Activated T-cell treated with anti-CD3 and anti-CD28 coated beads for 1 hour (primary cell): ENCODE data around the gene ALS2CL.

Experiments used
- DNase-seq: peaks from one replicate; pipeline ENCODE4 v3.0.0-alpha.2; 2020; ENCODE audit warnings: low read depth

ALS2CL gene

DNA sequence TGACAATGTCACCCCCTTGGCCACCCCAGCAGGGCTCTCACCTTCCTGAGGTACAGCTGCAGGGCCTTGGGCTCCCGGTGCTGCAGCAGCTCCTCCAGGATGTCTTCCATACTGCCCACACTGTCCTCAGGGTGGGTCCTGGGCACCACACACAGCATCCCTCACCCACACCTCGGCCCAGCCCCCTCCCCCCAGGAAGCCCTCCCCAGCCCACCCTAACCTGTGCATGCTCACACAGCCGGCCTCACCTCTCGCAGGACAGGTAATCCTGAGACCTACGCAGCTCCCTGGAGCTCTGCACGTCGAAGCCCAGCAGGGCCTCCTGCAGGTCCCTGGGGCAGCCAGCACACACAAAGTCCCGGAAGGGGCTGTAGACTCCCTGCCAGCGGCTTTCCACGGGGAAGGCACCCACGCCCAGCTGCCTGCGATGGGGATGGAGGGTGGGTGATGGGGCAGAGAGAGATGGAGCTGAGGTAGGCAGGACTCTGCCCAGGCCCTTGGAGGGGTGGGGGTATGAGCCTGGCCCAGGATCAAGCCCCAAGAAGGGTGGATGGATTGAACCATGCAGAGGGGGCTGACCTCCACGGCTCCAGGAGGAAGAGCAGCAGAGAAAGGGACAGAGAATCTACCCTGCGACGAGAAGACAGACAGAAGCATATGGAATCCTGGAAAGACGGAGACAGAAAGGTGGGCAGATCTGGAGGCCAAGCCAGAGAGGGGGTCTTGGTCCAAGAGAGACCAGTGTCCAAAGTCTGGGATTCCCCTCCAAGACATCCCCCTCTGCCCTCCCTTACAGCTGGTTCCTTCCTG, 16.7 kb downstream of the ALS2CL start:
- no peak for DNase-seq

- DNase-seq, result no peak
Observed at GRCh38 chr3:46675843-46676567, 17.5 kb downstream of the ALS2CL start.

- DNase-seq, result no peak
Observed at GRCh38 chr3:46675426-46675825, 18.1 kb downstream of the ALS2CL start.

GRCh38 chr3:46674031-46674845, 19.2 kb downstream of the ALS2CL start:
- no peak for DNase-seq

DNA sequence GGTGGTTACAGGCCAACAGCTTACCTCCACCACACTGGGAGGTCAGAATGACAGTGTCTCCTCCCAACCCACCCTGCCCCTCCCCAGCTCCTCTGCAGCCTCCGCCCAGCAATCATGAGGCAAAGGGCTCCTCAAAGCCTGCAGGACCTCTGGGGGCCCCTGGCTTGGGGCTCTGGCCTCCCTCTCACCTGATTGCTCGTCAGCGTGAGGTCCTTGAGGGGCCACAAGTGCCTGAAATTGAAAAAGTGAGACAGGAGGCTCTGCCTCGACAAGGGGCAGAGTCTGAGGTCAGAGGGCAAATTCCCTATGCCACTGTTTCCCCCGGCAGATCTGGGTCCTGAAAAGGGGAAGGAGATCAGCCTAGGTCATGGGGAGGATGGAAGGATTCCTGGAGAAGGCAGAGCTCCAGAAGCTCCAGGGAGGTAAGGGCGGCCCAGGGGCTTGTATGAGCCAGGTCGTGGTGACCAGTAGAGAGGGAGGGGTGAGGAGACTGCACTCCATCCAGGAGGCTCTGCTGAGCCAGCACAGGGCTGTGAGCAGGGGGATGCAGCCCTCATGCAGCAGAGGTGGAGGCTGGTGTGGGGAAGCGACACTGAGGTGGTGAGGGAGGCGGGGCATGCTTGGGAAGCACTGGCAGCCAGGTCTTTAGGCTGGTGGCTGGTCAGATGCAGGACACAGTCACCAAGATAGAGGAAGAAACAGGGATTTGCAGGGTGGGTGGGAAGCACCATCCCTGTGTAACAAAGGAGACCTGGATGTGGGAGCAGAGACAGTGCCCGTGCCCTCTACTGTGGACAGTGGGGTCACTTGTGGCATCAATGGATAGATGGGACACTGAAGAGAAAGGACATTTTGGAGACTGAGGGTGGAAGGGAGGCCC, 20.1 kb downstream of the ALS2CL start:
- DNase-seq, result no peak

GRCh38 chr3:46672349-46672695, 21.2 kb downstream of the ALS2CL start:
- DNase-seq, result no peak

DNA sequence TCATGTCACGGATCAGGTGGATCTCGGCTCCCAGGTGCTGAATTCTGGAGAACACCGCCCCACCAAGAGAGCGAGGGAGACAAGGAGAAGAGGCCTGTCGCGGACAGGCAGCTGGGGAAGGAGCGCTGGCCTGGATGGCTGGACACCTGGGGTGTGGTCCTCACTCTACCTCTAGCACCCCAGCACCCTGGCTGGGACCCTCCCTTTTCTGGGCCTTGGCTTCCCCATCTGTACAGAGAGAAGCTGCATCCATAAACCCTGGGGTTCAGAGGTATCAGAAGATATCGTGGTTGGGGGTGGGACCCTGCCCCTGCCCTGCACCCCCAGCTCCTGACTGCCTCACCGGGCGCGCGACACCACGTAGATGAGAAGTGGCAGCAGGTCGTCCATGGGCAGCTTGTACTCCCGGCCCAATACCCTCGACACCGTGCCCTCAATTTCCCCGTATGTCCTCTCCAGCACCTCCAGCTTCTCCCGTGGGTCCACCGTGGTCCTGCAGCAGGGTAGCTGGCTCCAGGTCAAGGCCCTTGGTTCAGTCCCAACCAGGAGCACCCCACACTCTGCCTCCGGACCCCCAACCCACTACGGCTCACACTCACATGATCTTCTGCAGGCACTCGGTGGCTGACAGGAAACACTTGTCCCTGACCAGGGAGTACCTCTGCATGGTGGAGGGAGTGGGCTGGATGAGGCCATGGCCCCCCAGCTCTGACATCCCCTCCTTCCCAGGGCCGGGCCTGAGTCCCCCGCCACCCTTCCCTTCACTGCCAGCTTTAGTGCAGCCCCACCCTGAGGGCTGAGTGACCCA, 21.7 kb downstream of the ALS2CL start:
- no peak for DNase-seq

GRCh38 chr3:46670891-46671427, 22.5 kb downstream of the ALS2CL start:
- no peak for DNase-seq

GRCh38 chr3:46670000-46670890, 23.2 kb downstream of the ALS2CL start:
- DNase-seq, result no peak

DNA sequence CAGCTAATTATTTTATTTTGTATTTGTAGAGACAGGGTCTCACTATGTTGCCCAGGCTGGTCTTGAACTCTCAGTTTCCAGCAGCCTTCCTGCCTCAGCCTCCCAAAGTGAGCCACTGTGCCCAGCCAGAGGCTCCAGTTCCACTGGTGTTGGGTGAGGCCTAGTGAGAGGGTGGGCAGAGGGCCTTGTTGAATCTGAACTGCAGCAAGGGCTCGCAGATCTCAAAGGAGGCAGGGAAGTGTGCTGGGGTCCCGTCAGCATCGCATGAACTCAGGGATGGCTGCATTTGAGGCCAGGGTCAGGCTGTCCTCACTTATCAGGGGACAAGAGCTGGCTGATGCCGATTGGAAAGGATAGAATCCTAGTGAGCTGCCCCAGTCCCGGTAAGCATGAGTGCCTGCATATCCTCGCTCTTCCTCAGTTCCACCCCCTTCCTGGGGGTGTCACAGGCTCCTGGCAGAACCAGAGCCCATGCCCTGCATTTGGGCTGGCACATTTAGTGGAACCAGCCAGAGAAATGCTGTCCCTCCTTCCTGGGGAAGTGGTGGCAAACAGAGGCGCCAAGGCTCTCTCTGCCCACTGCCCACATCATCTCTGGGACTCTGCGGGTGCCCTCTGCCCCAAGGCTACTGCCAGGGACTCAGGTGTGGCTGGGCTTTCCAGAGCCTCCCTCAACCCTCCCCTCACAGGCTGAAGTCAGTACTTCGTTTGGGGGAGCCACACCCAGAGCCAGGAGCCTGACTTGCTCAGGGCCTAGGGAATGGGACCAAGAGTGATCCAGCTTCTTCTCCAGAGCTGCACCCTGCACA, 24.1 kb downstream of the ALS2CL start:
- no peak for DNase-seq

GRCh38 chr3:46668591-46668990, 24.9 kb downstream of the ALS2CL start:
- no peak for DNase-seq

GRCh38 chr3:46668116-46668515, 25.4 kb downstream of the ALS2CL start:
- no peak for DNase-seq

GRCh38 chr3:46667657-46668056, 25.8 kb downstream of the ALS2CL start:
- DNase-seq, result no peak

- no peak for DNase-seq
Observed at GRCh38 chr3:46667061-46667621, 26.3 kb downstream of the ALS2CL start.

DNA sequence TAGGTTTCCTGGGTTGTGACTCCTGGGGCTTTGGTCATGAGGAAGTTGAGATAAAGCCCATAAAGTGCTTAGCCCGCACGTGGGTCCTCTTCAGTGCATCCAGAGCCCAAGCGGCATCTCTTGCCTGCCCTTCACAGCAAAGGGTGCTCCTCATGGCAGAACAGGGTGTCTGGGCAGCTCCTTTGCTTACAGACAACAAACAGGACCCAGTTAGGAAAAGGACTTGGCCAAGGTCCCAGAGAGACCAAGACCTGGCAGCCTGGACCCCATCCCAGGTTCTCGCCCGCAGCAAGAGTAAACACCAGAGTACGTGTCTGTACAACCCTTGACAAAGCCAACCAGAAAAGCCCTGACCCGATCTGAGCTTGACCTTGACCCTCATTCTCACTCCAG, 27.0 kb downstream of the ALS2CL start:
- no peak for DNase-seq

- DNase-seq, result no peak
Observed at GRCh38 chr3:46665763-46666452, 27.6 kb downstream of the ALS2CL start.

- no peak for DNase-seq
Observed at GRCh38 chr3:46664971-46665762, 28.3 kb downstream of the ALS2CL start.
